HEK293T (cell line): ENCODE data around the gene CCDC89.

Source experiments
- HDGF ChIP-seq: fragments of 450-650 bp; IDR thresholded peaks from 2 replicates; pipeline ENCODE4 v1.6.1; 2017; ENCODE audit warnings: antibody characterized with exemption, borderline replicate concordance
- LEF1 ChIP-seq: fragments of 450-650 bp; IDR thresholded peaks from 2 replicates; pipeline ENCODE4 v1.6.1; 2017; ENCODE audit warnings: mild to moderate bottlenecking, borderline replicate concordance
- SP1 ChIP-seq: fragments of 450-650 bp; IDR thresholded peaks from 2 replicates; pipeline ENCODE4 v1.6.1; 2017
- TF ChIP-seq, protein P1 (sequence below): fragments of 450-650 bp; IDR thresholded peaks from 2 replicates; pipeline ENCODE4 v1.6.1; 2016

DNA sequence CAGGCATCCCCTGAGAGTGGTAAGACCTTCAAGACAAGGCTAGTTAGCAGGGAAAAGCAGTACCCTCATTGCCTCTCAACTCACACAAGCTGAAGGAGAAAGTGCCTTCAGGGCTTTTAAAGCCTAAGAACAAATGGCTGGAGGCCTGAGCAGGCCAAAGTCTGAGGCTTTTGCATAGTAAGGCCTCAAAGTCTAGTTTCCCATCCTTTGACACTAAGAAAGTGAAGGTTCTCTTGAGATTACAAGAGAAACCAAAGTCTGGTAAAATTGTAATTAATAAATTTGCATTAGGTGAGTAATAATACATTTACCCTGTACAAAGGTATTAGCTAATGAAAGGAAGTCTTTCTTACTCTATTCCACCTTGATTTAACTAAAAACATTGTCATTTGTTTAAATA lies 47.0 kb upstream of the CCDC89 start:
- no peak for TF ChIP-seq HDGF
- no peak for TF ChIP-seq LEF1
- no peak for TF ChIP-seq SP1
- TF ChIP-seq, protein P1, sequence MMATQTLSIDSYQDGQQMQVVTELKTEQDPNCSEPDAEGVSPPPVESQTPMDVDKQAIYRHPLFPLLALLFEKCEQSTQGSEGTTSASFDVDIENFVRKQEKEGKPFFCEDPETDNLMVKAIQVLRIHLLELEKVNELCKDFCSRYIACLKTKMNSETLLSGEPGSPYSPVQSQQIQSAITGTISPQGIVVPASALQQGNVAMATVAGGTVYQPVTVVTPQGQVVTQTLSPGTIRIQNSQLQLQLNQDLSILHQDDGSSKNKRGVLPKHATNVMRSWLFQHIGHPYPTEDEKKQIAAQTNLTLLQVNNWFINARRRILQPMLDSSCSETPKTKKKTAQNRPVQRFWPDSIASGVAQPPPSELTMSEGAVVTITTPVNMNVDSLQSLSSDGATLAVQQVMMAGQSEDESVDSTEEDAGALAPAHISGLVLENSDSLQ, result no peak
